Activated CD4-positive, alpha-beta T cell treated with anti-CD3 and anti-CD28 coated beads, Interleukin-2, amount 50 U/mL, for 1 hour (primary cell): ENCODE measurements around the gene FTO.
"Not testable (repeated sequence)": the region's sequence is repeated elsewhere in the genome, so short reads cannot be mapped to it uniquely, and the experiment has no call there.

Experiments
- DNase-seq: peaks from one replicate; pipeline ENCODE4 v3.0.0-alpha.2; 2020

FTO gene

DNA sequence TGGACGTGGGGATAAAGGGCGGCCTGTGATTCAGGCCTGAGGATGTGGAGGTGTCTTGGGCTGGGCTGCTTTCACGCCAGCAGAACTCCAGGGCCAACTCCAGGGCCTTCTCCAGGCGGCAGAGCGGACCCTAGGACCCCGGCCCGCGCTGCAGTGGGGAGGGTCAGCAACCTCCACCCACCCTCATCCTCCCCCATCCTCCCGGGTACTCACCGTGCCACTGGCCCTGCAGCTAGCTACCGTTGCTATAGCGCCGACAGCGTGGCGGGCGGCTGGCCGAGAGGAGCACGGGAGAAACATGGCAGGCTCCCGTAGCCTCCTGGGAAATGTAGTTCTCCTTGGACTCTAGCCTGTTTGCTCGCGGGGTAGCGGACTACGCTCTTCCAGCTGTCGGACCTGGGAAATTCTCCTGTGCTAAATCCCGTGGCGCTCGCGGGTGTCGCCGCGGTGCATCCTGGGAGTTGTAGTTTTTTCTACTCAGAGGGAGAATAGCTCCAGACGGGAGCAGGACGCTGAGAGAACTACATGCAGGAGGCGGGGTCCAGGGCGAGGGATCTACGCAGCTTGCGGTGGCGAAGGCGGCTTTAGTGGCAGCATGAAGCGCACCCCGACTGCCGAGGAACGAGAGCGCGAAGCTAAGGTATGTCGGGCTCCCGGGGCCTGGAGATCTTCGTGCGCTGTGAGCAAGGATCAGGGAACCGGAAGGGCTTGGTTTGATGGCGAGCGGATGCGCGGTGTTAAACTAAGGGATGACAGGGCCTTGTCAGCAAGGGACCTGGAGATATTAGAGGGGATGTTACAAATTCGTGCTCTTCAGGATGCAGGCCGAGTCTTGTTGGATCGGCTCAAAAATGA, at the start of gene FTO, which contains the start of gene RPGRIP1L:
FTO (plus strand) TSS at position 567 of the 855 bp plus-strand sequence.
RPGRIP1L (minus strand) TSS at position 270 of the 855 bp plus-strand sequence. CDS start 3,136 bp downstream, outside the sequence.
- DNase-seq: peak; percentile 96

DNA sequence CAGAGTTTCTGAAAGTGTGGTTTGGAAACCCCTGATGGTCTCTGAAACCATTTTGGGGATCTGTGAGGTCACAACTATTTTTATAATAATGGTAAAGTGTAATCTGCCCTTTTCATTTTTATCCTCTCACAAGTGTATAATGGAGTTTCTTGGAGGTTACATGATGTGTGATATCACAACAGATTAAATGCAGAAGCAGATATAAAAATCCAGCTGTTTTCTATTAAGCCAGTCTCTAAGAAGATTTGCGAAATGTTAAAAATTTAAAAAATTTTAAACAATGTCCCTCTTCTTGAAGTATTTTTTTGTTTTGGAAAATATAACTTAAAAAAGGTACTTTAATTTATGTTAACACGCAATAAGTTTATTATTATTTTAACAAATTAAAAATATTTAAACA, 49.0 kb upstream of the FTO start:
- DNase-seq: no peak

DNA sequence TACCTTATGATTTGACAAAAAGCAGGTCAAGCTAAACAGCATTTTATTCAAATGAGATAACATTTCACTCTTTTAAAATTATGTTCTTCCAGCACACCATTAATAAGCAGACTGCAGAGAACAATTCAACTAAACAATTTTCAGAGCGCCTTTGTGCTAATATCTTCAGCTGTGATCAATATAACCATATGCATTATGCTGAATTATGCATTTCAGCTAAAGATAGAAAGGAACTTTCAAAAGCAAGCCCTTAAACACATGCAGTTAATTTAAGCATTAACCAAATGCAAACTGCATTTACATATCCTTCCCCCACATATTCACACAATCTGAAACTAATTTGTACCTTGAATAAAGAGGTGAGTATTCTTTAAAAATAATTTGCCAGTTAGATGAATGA, 41.9 kb upstream of the FTO start:
- no peak for DNase-seq

DNA sequence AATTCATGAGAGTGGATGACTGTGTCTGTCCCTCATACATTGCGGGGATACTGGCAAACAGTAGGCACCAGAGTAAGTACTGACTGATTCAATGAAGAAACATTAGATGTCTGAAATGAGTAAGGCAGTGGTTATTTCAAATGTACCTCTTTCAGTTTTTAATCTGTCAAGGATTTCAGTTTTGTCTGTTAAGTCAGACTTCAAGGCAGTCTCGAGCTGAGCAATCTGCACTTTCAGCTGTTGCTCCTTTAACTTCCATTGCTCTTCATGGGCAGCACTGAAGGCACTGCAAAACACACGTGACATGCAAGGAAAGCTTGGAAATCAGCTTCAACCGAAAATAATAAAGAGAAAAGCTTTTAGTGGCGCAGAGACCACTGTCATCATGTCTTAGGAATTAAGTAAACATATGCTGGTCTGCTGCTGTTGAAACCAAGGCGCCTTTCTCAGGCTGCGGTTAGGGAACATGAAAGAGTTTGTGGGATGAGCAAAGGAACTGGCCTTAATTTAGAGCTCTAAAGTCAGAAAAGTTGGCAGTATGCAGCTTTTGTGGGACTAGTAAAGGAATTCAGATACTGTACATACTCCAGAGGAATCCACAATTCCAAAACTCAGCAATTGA, 39.1 kb upstream of the FTO start:
- no peak for DNase-seq

DNA sequence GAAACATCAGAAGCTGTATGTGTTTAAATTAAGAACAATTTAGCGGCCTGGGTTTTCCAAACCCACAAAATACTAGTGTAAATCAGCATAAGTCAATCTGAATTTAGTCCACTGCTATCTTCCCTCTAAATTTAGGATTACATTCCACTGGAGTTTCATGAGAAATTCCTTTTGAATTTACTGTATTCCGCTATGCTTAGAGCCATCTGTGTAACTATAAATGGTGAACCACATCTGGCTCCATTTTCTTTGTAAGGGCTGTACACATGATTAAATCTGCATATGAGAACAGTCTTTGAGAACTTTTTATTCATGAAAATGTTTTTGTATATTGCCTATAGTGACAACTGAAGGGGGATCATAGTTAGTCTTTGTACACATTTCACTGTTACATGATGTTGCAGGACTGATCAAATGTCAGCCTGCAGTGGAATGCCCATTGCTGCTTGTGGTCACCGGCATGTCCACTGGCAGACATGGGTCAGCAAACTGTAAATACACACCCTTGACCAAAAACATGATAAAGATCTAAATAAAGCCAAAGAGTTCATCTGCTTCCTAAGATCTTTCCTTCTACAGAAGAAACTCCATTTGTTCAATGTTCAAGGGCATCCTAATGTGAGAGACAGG, 37.1 kb upstream of the FTO start:
- DNase-seq: no peak

DNA sequence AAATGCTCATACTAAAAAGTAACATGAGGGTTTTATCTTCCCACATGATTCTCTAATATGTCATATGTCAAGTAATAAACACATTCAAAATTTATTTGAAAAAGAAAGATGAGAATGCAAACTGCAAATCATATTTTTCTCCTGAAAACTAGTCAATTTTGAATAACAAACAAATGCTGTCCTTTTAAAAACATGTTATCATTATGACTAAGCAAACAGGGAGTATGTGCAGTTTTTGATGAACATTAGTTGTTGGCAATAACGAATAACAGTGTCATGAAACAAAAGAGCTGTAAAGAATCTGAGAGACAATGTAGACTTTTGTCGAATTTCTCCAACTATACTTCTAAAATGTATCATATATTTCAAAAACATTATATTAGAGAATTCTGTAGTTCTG, 35.1 kb upstream of the FTO start:
- DNase-seq: no peak

DNA sequence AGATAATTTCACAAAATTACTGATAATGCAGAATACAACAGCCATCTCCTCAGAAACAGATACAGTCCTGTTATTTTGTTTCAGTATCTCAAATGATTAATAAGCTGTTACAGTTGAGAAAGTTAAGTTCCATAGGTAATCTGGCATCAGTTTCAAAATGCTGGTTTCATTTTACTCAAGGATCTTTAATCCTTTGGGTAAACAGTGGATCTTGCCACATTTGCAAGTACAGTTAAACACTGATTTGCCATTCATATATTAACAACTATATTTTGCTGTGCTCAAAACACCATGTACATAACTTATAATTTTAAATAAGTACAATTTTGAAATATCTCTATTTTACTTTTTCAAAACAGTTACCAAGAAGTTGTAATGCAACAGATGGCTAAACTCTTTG, 31.5 kb upstream of the FTO start:
- no peak for DNase-seq

DNA sequence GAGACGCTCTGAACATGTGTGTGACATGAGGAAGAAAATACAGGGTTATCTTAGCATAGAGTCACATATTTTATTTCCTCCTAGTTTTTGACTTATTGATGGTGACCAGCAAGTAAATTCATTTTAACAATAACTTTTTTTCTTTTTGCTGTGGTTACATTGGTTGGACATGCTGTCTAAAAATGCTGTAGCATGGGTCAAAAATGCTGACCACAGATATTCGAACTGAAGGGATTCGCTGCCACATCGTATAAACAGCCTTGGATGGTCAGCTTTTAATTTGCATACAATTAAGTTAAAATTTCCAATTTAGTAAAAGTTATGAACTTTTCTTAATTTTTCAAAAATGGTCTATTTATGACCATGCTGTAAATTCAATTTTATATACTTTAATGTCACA, 30.8 kb upstream of the FTO start:
- no peak for DNase-seq

DNA sequence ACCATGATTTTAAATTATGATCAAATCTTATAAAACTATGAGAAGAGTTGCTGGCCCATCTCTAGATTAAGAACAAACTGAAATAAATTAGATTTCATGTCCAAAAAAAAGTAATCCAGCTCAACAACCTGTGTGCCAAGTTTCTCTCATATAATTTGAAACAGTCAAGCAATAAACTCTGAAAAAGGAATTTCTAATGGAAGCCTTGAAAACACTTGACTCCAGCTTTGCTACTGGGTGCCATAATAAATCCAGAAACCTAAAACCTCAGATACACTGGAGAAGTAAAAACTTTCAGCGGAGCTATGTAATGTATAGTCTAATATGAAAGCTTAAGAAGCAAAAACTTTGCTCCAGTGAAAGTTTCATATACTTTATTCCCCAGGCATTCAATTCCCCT, 25.8 kb upstream of the FTO start:
- DNase-seq: no peak

DNA sequence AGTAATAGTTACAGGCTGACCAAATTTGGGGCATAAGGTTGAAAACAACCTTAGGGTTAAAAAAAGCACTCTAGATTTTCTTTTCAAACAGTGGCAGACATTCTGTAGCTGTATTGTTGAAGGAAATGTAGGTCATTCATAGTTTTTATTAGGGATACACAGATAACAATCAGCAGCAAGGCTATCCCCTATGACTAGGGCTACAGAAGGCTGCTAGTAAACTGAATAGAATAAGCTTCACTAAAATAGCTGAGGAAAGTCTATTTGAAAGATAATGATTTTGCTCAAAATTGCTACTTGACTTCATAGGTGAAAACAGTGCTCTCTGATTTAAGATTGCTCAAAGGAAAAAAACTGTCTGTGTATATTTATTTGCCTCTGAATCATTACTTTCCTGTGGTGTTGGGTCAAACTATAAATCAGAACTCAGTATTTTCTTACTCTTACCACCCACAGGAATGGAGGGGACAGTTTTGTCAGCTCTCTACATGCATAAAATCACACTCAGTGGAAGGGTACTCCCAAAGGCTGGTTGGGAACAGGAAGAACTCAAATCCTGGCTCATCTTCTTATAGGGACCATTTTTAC, 25.1 kb upstream of the FTO start:
- no peak for DNase-seq

DNA sequence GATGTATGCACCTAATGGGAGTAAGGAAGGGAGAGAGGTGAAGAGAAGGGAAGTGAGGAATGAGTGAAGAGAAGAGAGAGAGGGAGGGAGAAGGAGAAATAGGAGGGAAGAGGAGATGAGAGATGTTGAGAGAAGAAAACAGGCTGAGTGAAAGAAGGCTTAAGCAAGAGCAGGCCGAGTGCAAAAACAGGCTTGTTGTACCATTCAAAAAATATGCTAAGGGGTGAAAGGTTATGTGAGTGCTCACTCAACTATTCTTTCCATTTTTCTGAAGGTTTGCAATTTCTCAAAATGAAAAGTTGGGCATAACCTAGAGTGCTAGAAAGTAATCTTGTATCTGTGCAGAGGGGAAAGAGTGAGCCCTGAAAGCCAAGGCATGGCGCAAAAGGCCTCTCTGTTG, 23.2 kb upstream of the FTO start:
- DNase-seq: no peak

DNA sequence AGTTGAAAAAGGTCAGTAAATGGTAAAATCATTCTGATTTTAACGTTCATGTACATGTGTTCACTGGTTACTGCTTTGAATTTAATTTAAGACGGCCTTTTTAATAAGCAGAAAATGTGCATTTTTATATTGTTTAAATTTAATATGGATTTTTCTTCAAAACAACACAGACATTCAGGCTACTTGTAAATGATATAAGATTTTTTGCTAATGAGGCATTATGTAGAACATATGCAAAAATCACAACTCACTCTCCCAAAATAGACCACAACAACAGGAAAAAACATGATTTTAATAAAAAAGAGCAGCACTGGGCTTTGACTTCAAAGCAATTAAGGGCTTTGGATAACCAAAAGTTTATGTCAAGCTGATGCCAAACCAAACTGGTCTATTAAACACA, 22.6 kb upstream of the FTO start:
- no peak for DNase-seq

DNA sequence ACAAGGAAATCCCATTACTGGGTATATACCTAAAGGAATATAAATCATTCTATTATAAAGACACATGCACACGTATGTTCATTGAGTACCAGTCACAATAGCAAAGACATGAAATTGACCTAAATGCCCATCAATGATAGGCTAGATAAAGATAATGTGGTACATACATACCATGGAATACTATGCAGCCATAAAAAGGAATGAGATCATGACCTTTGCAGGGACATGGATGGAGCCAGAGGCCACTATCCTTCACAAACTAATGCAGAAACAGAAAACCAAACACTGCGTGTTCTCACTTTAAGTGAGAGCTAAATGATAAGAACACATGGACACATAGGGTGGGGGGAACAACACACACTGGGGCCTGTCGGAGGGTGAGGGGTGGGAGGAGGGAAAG, 18.6 kb upstream of the FTO start:
- not testable (repeated sequence) for DNase-seq

DNA sequence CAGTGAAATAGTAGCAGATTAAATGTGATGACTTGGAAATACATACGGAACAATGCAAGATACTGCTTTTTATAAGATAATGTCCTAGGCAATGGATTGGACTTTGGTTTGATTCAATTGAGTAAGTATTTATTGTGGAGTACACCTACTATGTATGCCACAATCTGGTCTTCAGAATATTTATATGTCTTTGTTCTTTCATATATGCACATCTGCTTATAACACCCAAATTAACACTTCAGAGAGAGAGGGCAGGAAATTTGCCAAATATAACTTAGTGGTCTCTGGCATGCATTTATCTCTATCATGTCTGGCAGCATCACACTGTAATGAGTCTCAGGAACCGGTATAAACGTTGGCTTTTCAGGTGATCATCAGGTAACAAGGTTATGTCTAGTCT, 17.2 kb upstream of the FTO start:
- DNase-seq: no peak

DNA sequence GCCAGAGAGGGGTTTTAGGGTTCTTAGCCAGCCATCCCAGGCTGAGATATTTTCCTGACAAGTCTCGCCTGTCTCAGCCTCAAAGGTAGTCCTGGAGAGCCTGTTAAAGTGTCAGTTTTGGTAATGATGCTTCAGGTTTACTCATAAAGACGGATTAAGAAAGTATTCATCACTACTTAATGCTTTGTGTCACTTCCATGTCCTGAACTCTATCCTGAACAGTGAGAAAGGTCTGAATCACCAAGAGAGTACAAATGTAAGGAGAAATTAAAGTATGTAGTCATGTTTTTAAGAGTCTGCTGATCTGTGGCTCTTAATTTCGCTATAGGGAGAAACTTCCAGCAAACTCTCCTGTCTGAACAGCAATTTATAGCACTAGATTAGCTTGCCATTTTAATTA, 14.3 kb upstream of the FTO start:
- DNase-seq: no peak

DNA sequence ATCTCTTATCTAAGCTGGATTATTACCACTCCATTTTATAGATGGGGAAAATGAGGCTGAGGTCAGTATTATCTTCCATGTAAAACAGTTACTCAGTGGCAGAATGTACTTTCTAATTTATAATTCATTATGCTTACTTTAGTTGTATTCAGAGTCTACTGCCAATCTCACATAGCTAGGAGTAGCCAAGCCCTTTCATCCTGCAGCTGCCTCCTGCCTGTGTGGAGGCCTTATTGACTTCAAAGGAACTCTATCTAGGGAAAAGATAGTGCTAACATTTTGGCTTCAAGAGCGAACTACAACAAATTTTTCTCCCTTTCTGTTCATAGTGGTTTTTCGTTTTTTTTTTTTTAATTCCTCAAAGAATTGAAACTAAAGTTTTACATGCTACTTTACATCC, 13.2 kb upstream of the FTO start:
- no peak for DNase-seq

DNA sequence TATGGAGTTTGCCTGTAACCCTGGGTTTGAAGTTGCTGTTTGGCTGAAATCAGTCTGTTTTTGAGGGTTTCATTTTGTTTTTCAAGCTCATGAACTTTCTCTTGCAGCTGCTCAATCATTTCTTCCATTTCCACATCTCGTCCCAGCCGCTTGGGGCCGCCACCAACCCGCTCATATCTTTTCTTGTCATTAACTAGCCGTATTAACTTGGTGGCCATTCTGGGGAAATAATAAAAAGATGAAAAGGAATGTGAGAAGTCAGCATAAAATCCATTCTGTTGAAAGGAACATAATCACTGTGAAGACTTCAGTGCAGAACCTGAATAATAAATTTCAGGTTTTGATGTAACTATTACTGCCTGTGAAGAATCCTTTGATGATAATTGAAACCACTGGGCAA, 11.8 kb upstream of the FTO start:
- no peak for DNase-seq

DNA sequence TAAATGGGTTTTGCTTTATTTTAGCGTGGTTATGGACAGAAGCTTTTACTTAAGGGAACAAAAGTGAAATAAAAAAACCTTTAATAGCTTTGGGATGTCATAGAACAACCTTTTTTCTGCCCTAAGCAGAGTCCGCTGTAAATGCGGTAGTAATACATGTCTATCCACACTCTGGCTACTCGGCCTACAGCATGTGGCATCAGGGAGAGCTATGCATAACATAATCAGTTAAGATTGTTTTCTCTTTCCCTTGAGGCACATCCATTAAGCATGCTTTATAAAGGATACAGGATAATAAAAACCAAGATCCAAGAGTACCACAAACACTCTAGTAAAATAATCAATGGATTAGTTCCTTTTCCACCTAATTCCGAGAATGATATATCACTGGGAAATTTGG, 10.6 kb upstream of the FTO start:
- DNase-seq: no peak

DNA sequence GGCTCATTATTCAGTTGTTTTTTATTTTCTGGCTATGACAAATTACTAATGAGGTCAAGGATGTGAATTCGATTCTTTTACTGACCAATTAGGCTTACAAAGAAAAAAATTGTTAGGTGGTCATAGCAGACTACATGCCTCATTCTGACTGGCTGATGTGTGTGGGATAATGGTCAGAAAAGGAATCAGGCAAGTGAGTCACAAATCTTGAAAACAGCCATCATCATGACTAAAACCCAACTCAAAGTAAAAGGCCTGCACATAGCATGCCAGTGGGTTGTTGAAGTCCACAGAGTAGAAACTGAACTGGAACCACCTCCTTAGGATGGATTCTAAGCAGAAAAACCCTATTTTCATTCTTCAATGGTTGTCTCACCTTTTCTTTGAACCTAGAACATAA, 8.9 kb upstream of the FTO start:
- DNase-seq: no peak

DNA sequence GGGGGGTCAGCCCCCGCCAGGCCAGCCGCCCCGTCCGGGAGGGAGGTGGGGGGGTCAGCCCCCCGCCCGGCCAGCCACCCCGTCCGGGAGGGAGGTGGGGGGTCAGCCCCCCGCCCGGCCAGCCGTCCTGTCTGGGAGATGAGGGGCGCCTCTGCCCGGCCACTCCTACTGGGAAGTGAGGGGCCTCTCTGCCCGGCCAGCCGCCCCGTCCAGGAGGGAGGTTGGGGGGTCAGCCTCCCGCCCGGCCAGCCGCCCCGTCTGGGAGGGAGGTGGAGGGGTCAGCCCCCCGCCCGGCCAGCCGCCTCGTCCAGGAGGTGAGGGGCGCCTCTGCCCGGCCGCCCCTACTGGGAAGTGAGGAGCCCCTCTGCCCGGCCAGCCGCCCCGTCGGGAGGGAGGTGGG, 5.7 kb upstream of the FTO start:
- DNase-seq: not testable (repeated sequence)

DNA sequence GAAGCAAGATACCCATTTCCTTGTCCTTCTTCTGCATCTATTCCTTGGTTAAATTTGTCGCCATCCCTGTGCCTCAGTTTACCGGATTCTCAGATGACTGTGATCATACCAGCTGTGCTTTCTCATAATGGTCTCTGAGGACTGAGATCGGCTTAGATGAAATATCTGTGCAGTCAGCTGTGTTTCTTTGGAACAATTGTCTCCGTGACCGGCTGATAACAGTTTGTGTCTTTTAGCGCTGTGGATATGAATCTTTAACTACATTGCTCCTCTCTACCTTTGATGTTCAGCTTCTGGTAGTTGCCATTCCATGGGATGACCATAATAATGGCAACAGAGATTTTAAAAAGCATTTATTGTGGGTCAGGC, 473 bp downstream of the FTO start:
- DNase-seq: no peak

DNA sequence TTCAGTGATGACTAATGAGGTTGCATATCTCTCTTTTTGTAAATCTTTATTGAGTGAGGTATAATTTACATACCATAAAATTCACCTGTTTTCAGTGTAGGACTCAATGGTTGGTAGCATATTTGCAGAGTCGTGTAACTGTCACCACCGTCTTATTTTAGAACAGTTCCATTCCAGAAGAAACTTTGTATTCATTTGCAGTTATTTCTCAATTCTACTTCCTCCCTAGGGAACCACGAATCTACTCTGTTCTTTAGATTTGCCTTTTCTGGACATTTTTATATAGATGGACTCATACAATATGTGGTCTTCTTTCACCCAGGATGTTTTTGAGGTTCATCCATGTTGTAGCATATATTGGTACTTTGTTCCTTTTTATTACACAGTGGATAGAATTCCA, 3.7 kb downstream of the FTO start:
- no peak for DNase-seq

DNA sequence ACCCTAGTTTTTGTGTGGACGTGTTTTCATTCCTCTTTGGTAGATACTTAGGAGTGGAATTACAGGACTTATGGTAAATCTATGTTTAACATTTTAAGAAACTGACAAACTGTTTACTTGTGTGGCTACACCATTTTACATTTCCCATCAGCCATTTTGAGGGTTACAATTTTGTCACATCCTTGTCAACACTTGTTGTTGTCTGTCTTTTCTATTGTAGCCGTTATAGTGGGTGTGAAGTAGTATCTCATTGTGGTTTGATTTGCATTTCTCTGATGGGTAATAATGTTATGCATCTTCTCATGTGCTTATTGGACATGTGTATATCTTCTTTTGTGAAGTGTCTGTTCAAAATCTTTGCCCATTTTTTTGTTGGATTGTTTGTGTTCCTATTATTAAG, 4.5 kb downstream of the FTO start:
- no peak for DNase-seq

DNA sequence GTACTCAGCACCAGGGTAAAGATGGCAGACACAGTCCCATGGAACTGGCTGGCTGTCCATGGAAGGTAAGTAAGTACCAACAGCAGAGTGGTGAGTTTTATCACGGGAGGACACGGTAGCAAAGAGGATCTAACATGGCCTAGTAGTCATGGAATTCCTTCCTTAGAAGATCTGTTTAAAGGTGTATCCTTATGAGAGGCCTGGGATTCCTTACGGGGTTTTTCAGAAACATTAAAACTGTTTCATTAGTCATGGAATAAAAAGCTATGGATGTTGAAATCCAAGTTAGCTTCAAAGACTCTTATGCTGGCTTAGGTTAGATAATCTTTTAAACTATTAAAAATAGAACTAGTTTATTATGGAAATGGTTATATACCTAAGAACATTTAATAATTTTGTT, 7.4 kb downstream of the FTO start:
- no peak for DNase-seq
